Measurements from ENCODE around the gene MATN1. TPM values are rescaled to one million over a fixed set of nuclear protein-coding genes. Genes with fewer than 3 reads are reported as not detected.

Gene MATN1
- total and polyA plus RNA-seq, 2 of the 4 experiments (the other 2 are of a cell fraction), result 0.27 TPM; not detected in 1

DNA sequence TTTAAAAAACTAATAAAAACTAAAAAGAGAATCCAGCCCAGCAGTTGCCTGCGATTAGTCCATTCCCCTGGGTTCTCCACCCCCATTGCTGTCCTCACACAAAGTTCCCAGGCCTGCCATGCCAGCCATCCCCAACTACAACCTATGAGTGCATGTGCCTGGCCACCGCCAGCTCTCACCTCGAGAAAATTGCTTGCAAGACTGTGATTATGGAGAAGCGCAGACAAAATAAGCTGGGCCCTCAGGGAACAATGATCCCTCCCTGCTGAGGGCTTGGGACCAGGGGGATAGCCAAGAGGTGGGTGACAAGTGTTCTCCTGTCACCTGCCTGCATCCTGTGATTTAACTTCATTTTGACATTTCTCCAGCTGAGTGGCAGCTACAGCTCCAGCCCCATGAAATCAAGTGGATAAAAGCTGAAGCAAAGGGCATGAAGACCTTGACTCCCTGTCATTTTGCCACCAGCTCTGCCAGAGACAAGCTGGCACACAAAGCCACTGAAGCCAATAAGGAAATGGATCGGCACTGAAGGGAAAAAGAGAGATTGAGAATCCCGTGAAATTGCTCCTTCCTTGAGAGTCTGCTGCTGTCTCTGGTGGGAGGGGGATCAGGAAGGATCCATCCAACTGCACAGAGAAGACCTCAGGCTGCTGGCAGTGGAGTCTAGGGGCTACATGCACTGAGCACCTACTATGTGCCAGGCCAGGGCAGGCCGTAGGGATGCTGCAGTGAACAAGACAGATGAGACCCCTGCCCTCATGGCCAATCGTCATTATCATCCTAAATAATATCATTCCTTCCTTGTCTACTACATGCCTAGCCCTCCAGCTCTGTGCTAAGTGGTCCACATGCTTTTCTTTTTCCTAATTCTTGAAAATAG lies 40.7 kb downstream of the MATN1 start:
- no peak overlapping the region for H3K4me3 ChIP-seq (ENCODE audit: insufficient read depth, low read depth, low read length)
- H4K5ac ChIP-seq (ENCODE audit: low read depth, low read length), result no peak overlapping the region
- ChIA-PET POLR2A (ENCODE audit: unreplicated experiment) (no interaction called here), CTCF (no interaction called here)
- WGBS, 2 experiments (ENCODE audit: extremely low coverage in 2 of 2, insufficient read length in 1 of 2), result no CpG with 5 or more reads among the region's 8 CpGs
- H3K4me2 ChIP-seq (ENCODE audit: low read depth, low read length), result no peak overlapping the region
- no peak overlapping the region for H2AK9ac ChIP-seq (replicated peaks; ENCODE audit: low read depth, low read length, poor library complexity)
- no peak overlapping the region for H3K23ac ChIP-seq (ENCODE audit: low read depth, low read length)
- no peaks in the 10 kb centered on the region for H3K4me1 ChIP-seq (ENCODE audit: control insufficient read depth, insufficient read depth, low read length)
- no peak overlapping the region for H4K91ac ChIP-seq (ENCODE audit: insufficient read depth, low read depth, low read length)
- H3K18ac ChIP-seq (ENCODE audit: low read depth, low read length), result no peak overlapping the region
- no peak overlapping the region for H3K27ac ChIP-seq (ENCODE audit: insufficient read depth, low read length)
- H2AK5ac ChIP-seq (ENCODE audit: low read depth, low read length), result no peak overlapping the region
- in situ Hi-C loops (cut with MboI; ENCODE audit: low sequenced_read_pairs) (no loop called here), dilution Hi-C loops (cut with HindIII; ENCODE audit: low sequenced_read_pairs, unreplicated experiment) (no loop called here), intact Hi-C loops (cut with micrococcal nuclease) (no loop called here)
- DNase-seq (no peak), ATAC-seq (ENCODE audit: low read depth) (no peak)
- no peak overlapping the region for H4K8ac ChIP-seq (ENCODE audit: low read depth in 2 of 2, low read length in 2 of 2)
- no peak overlapping the region for H2BK20ac ChIP-seq (ENCODE audit: low read depth, low read length)
- H3K56ac ChIP-seq (ENCODE audit: extremely low read depth, insufficient read depth, low read length), result no peak overlapping the region
- H3K14ac ChIP-seq (replicated peaks; ENCODE audit: low read depth, low read length), result no peak overlapping the region
- BruUV-seq (replicated peaks), result no TSS peak
- H3K9me1 ChIP-seq (ENCODE audit: insufficient read depth, low read length), result no peaks in the 10 kb centered on the region
- no peaks in the 10 kb centered on the region for H3K79me1 ChIP-seq (ENCODE audit: low read depth in 1 of 2, low read length in 2 of 2)
- no peaks in the 10 kb centered on the region for H3K36me3 ChIP-seq (ENCODE audit: control insufficient read depth, insufficient read depth, low read length)
- no peak overlapping the region for H2BK15ac ChIP-seq (ENCODE audit: low read depth, low read length)
- no peaks in the 10 kb centered on the region for H4K20me1 ChIP-seq (ENCODE audit: insufficient read depth, low read length)
- no peak overlapping the region for H2AFZ ChIP-seq (replicated peaks; ENCODE audit: low read length, poor library complexity)
- no peak overlapping the region for H3K4ac ChIP-seq (ENCODE audit: low read depth, low read length)
- no peak overlapping the region for H3K9ac ChIP-seq (ENCODE audit: low read depth, low read length)
- peaks cover 53% of the 10 kb centered on the region for H3K27me3 ChIP-seq (ENCODE audit: control insufficient read depth, insufficient read depth, low read length)
- no peak overlapping the region for H2BK5ac ChIP-seq (ENCODE audit: low read depth, low read length, poor library complexity, severe bottlenecking)
- H2BK120ac ChIP-seq (ENCODE audit: low read depth, low read length), result no peak overlapping the region
- H3K9me3 ChIP-seq (ENCODE audit: control insufficient read depth, insufficient read depth, low read length), result peaks cover 3% of the 10 kb centered on the region; the same call in 1 of the 2 replicates
- TF ChIP-seq, protein P1, sequence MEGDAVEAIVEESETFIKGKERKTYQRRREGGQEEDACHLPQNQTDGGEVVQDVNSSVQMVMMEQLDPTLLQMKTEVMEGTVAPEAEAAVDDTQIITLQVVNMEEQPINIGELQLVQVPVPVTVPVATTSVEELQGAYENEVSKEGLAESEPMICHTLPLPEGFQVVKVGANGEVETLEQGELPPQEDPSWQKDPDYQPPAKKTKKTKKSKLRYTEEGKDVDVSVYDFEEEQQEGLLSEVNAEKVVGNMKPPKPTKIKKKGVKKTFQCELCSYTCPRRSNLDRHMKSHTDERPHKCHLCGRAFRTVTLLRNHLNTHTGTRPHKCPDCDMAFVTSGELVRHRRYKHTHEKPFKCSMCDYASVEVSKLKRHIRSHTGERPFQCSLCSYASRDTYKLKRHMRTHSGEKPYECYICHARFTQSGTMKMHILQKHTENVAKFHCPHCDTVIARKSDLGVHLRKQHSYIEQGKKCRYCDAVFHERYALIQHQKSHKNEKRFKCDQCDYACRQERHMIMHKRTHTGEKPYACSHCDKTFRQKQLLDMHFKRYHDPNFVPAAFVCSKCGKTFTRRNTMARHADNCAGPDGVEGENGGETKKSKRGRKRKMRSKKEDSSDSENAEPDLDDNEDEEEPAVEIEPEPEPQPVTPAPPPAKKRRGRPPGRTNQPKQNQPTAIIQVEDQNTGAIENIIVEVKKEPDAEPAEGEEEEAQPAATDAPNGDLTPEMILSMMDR (conservative IDR thresholded peaks at IDR 0.05; ENCODE audit: low read depth, low read length), result no peak
- TF ChIP-seq CEBPB (IDR thresholded peaks at IDR 0.05; ENCODE audit: low read depth, low read length) (no peak), FOS (IDR thresholded peaks at IDR 0.05; ENCODE audit: low read depth, low read length) (no peak), RFX5 (IDR thresholded peaks at IDR 0.05; ENCODE audit: low read depth, low read length) (no peak), BHLHE40 (IDR thresholded peaks at IDR 0.05; ENCODE audit: low read depth, low read length) (no peak), ELK1 (IDR thresholded peaks at IDR 0.05; ENCODE audit: borderline replicate concordance, low read depth, low read length) (no peak), USF2 (IDR thresholded peaks at IDR 0.05; ENCODE audit: low read depth, low read length) (no peak), SMC3 (IDR thresholded peaks at IDR 0.05; ENCODE audit: low read depth, low read length) (no peak), MAZ (IDR thresholded peaks at IDR 0.05; ENCODE audit: borderline replicate concordance, low read depth, low read length) (no peak), MXI1 (IDR thresholded peaks at IDR 0.05; ENCODE audit: borderline replicate concordance, low read depth, low read length) (no peak), RCOR1 (IDR thresholded peaks at IDR 0.05; ENCODE audit: insufficient replicate concordance, low read length) (no peak), NFE2L2 (IDR thresholded peaks at IDR 0.05; ENCODE audit: low read depth, low read length) (no peak), CHD1 (IDR thresholded peaks at IDR 0.05; ENCODE audit: low read depth, low read length) (no peak), RAD21 (IDR thresholded peaks at IDR 0.05; ENCODE audit: low read length) (no peak), MAFK (IDR thresholded peaks at IDR 0.05; ENCODE audit: low read depth, low read length) (no peak)

Data from IMR-90 (cell line).